ENCODE results near the gene C10orf143. TPM values are rescaled to one million over a fixed set of nuclear protein-coding genes. Genes with fewer than 3 reads are reported as not detected.

The C10orf143 gene
- total RNA-seq, 1 donor from 2014 or later, result 3.7 TPM

DNA sequence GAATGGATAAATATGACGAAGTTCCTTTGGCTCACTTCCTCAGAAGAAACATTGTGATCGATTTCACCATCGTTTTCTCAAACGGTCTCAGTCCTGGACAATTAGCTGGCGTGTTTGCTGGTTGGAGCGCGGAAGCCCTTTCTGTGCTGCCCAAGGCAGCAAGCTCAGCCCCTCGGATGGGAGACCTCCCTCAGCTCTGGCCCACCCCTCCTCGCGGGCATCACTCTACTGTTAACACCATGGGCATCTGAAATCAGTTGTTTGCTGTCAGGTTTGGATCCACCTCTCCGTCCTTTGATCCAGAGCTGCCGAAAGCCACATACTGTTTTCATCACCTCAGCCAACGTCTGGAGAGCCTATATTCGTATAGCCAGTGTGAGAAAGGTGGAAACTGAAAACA is 68.2 kb downstream of the C10orf143 start:
- TF ChIP-seq, protein P1, sequence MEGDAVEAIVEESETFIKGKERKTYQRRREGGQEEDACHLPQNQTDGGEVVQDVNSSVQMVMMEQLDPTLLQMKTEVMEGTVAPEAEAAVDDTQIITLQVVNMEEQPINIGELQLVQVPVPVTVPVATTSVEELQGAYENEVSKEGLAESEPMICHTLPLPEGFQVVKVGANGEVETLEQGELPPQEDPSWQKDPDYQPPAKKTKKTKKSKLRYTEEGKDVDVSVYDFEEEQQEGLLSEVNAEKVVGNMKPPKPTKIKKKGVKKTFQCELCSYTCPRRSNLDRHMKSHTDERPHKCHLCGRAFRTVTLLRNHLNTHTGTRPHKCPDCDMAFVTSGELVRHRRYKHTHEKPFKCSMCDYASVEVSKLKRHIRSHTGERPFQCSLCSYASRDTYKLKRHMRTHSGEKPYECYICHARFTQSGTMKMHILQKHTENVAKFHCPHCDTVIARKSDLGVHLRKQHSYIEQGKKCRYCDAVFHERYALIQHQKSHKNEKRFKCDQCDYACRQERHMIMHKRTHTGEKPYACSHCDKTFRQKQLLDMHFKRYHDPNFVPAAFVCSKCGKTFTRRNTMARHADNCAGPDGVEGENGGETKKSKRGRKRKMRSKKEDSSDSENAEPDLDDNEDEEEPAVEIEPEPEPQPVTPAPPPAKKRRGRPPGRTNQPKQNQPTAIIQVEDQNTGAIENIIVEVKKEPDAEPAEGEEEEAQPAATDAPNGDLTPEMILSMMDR (IDR thresholded peaks at IDR 0.05), result no peak
- DNase-seq (no peak), ATAC-seq (no peak)
- no peaks in the 10 kb centered on the region for H3K4me1 ChIP-seq
- peaks cover 17% of the 10 kb centered on the region for H3K27me3 ChIP-seq (ENCODE audit: low read depth)
- intact Hi-C loops (cut with DNase I), result no loop called here
- no peaks in the 10 kb centered on the region for H3K9me3 ChIP-seq
- H3K27ac ChIP-seq, result no peak overlapping the region
- H3K36me3 ChIP-seq, result no peaks in the 10 kb centered on the region
- H3K4me3 ChIP-seq, result no peak overlapping the region

DNA sequence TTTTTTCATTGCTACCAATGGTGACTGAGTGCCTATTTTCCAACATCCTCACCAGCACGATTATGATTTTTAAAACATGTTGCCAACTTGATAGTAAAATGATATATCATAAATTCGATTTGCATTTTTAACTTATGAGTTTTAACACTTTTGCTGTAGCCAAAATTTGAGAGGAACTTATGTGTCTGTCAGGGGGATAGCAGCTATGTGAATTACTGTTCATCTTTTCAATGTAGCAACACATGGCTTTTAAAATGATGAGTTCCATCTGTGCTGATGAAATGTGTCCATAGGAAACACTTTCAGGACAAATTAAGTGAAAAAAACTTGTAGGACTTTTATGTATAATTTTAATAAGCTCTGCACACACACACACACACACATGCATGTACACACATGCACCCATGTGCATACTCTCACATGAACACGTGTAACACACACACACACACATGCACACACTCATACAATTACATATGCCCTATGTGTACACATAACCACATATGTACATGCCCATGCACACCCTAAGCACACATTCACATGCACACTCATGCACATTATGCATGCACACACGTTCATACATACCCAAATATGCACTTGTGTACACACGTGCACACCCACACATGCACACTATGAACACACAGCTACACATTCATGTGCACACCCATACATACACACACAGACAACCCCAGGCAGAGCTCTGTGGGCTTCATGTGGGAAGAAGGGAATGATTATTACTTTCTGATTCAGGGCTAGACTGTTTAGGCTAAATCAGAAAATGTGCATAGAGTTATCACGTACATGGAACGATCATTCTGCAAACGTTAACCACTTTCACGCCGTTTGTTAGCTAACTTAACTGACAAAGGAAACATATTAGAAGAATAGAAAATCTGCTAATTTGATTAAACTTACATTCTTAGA is 68.9 kb downstream of the C10orf143 start:
- TF ChIP-seq, protein P1 (IDR thresholded peaks at IDR 0.05), result no peak
- DNase-seq (no peak), ATAC-seq (no peak)
- H3K27me3 ChIP-seq (ENCODE audit: low read depth), result peaks cover 17% of the 10 kb centered on the region
- no peaks in the 10 kb centered on the region for H3K36me3 ChIP-seq
- no peak overlapping the region for H3K4me3 ChIP-seq
- H3K4me1 ChIP-seq, result no peaks in the 10 kb centered on the region
- H3K27ac ChIP-seq, result no peak overlapping the region
- intact Hi-C loops (cut with DNase I), result no loop called here
- no peaks in the 10 kb centered on the region for H3K9me3 ChIP-seq

DNA sequence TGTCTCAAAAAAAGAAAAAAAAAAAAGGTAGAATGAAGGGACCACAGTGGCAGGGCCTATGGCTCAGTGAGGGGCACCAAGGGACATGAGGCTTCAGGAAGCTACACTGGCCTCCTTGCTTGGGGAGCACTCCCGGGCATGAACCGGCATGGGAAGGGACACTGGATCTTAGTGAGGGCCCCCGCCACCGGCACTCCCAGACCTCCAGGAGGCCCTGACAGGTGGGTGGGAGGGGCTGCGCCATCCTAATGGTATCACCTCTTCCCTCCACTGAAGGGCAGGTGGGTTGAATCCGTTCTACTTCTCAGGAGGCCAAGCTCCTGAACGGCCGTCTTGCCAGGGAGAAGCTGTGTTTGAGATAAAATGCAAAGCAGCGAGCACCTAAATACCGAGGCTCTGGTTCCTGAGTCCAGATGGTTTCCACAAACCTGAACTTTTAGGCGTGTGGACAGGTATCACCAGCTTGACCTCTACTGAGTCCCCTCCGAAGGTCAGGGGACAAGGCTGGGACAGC is 69.8 kb downstream of the C10orf143 start:
- intact Hi-C loops (cut with DNase I), result no loop called here
- H3K4me3 ChIP-seq, result no peak overlapping the region
- H3K9me3 ChIP-seq, result no peaks in the 10 kb centered on the region
- no peaks in the 10 kb centered on the region for H3K4me1 ChIP-seq
- H3K27ac ChIP-seq, result no peak overlapping the region
- TF ChIP-seq, protein P1 (IDR thresholded peaks at IDR 0.05), result no peak
- DNase-seq (no peak), ATAC-seq (no peak)
- H3K36me3 ChIP-seq, result no peaks in the 10 kb centered on the region
- H3K27me3 ChIP-seq (ENCODE audit: low read depth), result peaks cover 17% of the 10 kb centered on the region

DNA sequence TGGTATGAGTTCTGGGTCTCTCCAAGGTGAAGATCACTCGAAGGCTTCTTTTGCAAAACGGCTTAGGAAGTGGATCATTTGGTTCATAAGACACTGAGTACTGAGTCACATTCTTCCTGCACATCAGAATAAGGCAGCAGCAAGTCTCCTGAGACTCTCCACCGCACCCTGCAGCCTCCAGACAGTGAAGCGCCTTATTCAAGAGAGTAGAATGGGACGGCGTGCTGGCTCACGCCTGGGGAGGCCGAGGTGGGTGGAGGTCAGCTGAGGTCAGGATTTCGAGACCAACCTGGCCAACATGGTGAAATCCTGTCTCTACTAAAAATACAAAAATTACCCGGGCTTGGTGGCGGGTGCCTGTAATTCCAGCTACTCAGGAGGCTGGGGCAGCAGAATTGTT is 70.3 kb downstream of the C10orf143 start:
- Histone ChIP-seq H3K27ac (no peak overlapping the region), H3K4me3 (no peak overlapping the region), H3K36me3 (no peaks in the 10 kb centered on the region), H3K4me1 (no peaks in the 10 kb centered on the region), H3K27me3 (ENCODE audit: low read depth) (peaks cover 17% of the 10 kb centered on the region), H3K9me3 (no peaks in the 10 kb centered on the region)
- ATAC-seq (no peak), DNase-seq (no peak)
- intact Hi-C loops (cut with DNase I), result no loop called here
- TF ChIP-seq, protein P1 (IDR thresholded peaks at IDR 0.05), result no peak

DNA sequence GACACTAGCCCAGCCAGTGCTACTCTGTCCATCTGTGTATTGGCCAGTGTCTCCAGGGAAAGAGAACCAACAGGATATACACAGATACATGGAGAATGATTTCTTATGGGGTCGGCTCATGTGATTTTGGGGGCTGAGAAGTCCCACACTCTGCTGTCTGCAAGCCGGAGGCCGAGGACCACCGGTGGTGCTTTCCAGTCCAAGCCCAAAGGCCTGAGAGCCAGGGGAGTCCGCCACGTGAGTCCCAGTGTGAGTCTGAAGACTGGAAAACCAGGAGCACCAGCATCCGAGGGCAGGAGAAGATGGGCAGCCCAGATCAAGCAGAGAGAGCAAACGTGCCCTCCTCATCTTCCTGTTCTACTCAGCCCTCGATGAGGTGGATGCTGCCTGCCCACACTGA is 71.5 kb downstream of the C10orf143 start:
- TF ChIP-seq, protein P1 (IDR thresholded peaks at IDR 0.05), result no peak
- H3K9me3 ChIP-seq, result no peaks in the 10 kb centered on the region
- intact Hi-C loops (cut with DNase I), result no loop called here
- H3K27me3 ChIP-seq (ENCODE audit: low read depth), result peaks cover 10% of the 10 kb centered on the region
- H3K27ac ChIP-seq, result no peak overlapping the region
- ATAC-seq (no peak), DNase-seq (no peak)
- H3K4me3 ChIP-seq, result no peak overlapping the region
- H3K4me1 ChIP-seq, result no peaks in the 10 kb centered on the region
- H3K36me3 ChIP-seq, result no peaks in the 10 kb centered on the region
